GM12801 (cell line): ENCODE data around the gene ZNF638.

ENCODE experiments used
- TF ChIP-seq, protein P1 (sequence below): IDR thresholded peaks from one replicate; pipeline ENCODE4 v1.5.1; 2011; ENCODE audit warnings: control low read depth; ENCODE audit not compliant: insufficient read length; ENCODE audit errors: extremely low read depth

The ZNF638 gene

DNA sequence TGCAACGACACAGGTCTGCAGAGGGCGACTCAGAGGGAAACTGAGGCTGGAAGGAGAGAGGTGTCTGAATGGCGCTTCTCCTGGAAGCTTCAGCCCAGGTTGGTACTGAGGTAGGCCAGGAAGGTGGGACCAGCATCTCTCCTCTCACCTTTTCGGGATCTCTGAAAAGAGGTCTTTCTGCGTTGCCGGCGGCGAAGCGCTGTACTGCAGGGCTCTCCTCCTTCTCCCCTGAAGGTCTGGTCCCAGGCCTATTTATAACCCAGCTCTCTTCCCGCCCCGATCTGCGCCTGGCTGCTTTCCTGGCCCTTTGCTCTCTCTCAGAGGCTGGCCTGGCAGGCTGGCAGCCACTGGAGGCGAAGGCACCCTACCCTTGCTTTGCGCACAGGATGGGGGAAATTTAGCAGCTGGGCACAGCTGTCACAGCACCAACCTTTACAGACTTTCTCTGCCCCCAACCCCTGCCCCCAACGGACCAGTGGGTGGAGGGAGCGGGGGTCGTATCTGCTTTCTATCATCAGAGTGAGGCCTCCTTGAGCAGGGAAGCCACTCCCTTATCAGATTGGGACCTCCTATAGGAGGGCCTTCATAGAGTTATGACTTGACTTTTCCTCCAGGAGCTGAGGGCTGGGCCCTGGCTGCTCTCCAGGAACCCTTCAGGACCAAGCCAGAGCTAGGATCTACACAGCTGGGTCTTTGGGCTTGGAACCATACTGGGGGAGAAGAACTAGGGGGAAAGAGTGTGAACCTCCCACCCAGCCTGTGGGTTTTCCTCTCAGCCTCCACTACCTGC is 122.8 kb downstream of the ZNF638 start:
- TF ChIP-seq, protein P1, sequence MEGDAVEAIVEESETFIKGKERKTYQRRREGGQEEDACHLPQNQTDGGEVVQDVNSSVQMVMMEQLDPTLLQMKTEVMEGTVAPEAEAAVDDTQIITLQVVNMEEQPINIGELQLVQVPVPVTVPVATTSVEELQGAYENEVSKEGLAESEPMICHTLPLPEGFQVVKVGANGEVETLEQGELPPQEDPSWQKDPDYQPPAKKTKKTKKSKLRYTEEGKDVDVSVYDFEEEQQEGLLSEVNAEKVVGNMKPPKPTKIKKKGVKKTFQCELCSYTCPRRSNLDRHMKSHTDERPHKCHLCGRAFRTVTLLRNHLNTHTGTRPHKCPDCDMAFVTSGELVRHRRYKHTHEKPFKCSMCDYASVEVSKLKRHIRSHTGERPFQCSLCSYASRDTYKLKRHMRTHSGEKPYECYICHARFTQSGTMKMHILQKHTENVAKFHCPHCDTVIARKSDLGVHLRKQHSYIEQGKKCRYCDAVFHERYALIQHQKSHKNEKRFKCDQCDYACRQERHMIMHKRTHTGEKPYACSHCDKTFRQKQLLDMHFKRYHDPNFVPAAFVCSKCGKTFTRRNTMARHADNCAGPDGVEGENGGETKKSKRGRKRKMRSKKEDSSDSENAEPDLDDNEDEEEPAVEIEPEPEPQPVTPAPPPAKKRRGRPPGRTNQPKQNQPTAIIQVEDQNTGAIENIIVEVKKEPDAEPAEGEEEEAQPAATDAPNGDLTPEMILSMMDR, result no peak

DNA sequence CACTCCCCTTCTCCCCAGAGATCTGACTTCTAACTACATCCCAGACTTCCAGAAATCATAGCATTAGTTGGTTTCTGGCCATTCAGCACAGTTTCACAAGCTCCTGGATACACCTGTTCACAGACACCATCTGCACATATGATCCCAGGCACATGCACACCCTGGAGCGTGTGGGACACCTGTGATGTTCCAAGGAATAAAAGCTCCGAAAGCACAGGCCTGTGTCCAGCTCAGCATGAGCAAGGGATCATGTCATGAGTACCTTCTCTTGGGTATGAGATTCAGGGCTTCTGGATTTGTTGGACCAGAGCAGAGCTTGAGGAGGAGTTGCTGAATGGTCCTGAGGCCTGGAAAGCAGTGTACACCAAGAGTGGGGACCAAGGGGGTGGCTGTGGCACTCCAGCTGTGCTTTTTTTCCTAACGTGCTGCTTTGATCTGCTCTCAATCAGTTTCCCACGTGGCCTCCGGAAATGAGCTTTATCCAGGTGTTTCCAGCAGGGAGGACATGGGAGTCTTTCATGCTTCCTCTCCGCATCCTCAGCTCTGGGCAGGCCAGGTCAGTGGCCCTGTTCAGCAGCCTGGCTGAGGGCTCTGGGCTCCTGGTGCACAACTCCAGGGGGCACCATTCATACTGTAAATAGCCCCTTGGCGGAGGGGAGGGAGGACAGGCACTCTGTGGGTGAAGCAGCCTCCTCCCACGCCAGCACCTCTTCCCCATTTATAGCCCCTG is 123.6 kb downstream of the ZNF638 start:
- TF ChIP-seq, protein P1, result no peak

DNA sequence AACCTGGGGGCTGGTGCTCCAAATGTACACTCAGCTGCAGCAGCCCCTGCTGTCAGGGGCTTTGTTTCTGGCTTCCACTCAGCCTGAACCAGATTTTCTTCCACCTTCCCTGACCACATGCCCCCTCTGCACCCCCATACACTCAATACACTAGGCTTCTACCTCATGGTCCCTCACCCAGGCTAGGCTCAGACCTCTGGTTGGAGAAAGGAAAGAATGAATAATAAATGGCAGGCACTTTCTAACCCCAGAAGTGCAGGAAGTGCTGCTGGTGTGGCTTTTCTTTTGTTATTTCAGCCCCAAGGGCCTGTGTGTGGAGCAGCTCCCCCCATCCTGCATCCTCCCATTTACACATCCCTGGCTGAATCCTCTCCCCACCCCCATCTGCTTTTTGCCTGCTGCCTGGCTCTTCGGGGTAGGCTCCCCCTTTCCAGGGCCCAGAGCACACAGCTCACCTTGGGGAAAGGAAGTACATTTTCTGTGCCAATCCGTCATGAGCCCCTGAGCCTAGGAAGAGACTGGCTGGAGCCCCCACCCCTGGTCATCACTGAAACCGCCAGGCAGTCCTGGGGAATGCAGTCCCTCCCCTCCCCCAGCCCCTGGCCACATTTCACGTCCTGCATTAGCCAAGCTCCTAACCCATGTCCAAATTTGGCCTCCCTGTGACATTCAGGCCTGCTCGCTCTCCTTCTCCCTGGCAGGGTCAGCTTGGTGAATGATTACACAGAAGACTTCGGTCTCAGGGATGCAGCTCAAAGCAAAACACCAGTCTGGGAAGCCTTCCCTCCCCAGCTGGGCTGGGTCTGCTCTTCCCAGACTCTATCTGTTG is 124.4 kb downstream of the ZNF638 start:
- TF ChIP-seq, protein P1, result no peak

DNA sequence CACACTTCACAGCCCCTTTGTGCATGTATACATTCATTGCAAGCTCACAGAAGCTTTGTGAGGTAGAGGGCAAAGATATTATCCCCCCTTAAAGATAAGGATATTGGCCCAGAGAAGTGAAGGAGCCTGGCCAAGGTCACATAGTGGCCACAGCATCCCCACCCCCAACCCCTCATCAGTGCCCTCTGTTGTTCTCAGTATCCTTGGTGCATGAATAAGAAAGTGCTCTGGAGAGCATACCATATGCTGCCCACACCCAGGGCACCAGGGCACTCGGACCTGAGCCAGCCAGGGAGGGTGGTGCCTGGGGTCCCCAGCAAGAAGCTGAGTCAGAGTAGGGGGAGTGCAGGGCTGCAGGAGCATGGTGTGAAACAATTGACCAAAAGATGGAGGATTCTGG is 125.0 kb downstream of the ZNF638 start:
- TF ChIP-seq, protein P1, result no peak

DNA sequence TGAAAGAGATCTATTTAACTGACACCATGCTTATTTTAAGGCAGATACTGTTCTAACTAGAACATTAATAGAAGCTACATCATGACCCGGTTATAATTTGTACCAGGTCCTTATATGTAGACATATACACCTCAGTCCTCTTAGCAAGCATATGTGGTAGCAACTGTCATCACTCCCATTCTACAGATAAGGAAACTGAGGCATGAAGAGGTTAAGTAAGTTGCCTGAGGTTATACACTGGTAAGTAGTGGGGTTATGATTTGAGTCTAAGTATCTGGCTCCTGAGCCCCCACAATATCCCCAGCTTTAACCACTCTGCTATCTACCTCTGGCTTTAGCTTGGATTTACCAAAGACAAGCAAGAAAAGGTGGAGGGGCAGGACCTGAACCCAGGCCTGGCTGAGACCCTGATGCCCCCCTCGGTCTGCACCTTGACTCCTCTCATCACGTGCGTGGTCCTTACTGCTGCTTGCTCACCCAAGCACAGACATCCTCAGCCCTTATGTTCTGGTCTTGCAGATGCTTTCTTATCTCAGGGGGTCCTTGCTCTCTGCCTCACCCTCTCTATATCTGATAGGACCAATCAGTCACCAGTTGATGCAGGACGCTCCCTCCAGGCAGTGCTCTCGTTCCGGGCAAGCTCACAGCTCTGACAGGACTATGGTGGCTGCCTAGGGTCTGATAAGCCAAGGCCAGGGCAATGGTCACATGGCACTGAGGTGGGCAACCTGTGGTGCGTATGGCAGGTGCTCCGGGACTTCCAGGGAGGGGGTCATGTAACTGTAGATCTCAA is 125.7 kb downstream of the ZNF638 start:
- TF ChIP-seq, protein P1, result no peak

DNA sequence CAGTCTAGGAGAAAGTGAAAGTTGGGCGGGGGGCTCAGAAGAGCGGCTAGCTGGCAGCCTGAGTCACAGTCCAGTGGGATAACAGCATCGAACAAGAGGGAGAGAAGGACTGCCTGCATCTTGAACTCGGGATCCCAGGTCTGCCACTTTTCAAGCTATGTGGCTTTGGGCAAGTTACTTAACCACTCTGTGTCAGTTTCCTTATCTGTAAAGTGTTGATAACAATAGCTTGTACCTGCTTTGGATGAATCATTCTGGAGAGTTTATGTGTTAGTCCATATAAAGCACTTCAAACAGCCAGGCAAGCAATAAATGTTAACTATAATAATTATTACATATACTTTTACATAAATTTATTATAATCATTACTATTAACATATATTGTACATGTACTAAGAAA is 126.3 kb downstream of the ZNF638 start:
- TF ChIP-seq, protein P1, result no peak
